ENCODE results near the gene DIAPH3.

DIAPH3 gene

GRCh38 chr13:59710416-59710815 lies 453.3 kb downstream of the DIAPH3 start:
- no peak for DNase-seq (ENCODE audit: low read depth)

- no peak for DNase-seq (ENCODE audit: low read depth)
These were observed 457.4 kb downstream of the DIAPH3 start for GRCh38 chr13:59706101-59706976.

- no peak for DNase-seq (ENCODE audit: low read depth)
These were observed 461.5 kb downstream of the DIAPH3 start for GRCh38 chr13:59702269-59702668.

GRCh38 chr13:59701261-59701660 lies 462.5 kb downstream of the DIAPH3 start:
- no peak for DNase-seq (ENCODE audit: low read depth)

- peak; percentile 75 for DNase-seq (ENCODE audit: low read depth)
These were observed 463.4 kb downstream of the DIAPH3 start for GRCh38 chr13:59700281-59700680.

GRCh38 chr13:59696271-59696670 lies 467.5 kb downstream of the DIAPH3 start:
- no peak for DNase-seq (ENCODE audit: low read depth)

GRCh38 chr13:59691501-59692066 lies 472.1 kb downstream of the DIAPH3 start:
- peak; percentile 67 for DNase-seq (ENCODE audit: low read depth)

GRCh38 chr13:59690857-59691500 lies 472.7 kb downstream of the DIAPH3 start:
- peak; percentile 73 for DNase-seq (ENCODE audit: low read depth)

GRCh38 chr13:59689057-59689456 lies 474.7 kb downstream of the DIAPH3 start:
- no peak for DNase-seq (ENCODE audit: low read depth)

- DNase-seq (ENCODE audit: low read depth): no peak
These were observed 476.8 kb downstream of the DIAPH3 start for GRCh38 chr13:59686798-59687394.

GRCh38 chr13:59684105-59684504 lies 479.6 kb downstream of the DIAPH3 start:
- DNase-seq (ENCODE audit: low read depth): no peak

- no peak for DNase-seq (ENCODE audit: low read depth)
These were observed 482.0 kb downstream of the DIAPH3 start for GRCh38 chr13:59681636-59682311.

GRCh38 chr13:59680429-59681024 lies 483.2 kb downstream of the DIAPH3 start:
- DNase-seq (ENCODE audit: low read depth): peak; percentile 24

GRCh38 chr13:59679254-59679653 lies 484.5 kb downstream of the DIAPH3 start:
- DNase-seq (ENCODE audit: low read depth): no peak

GRCh38 chr13:59677966-59678814 lies 485.5 kb downstream of the DIAPH3 start:
- peak; percentile 71 for DNase-seq (ENCODE audit: low read depth)

GRCh38 chr13:59677430-59677829 lies 486.3 kb downstream of the DIAPH3 start:
- no peak for DNase-seq (ENCODE audit: low read depth)

GRCh38 chr13:59674616-59675015 lies 489.1 kb downstream of the DIAPH3 start:
- no peak for DNase-seq (ENCODE audit: low read depth)

- peak; percentile 7 for DNase-seq (ENCODE audit: low read depth)
These were observed 490.4 kb downstream of the DIAPH3 start for GRCh38 chr13:59673286-59673685.

- DNase-seq (ENCODE audit: low read depth): no peak
These were observed 491.3 kb downstream of the DIAPH3 start for GRCh38 chr13:59672445-59672844.

GRCh38 chr13:59671881-59672280 lies 491.8 kb downstream of the DIAPH3 start:
- no peak for DNase-seq (ENCODE audit: low read depth)

GRCh38 chr13:59666504-59666903 lies 497.2 kb downstream of the DIAPH3 start:
- DNase-seq (ENCODE audit: low read depth): peak; percentile 23
